UCSD-AML1 (cell line): ENCODE data around the gene LTV1.
"Not testable (repeated sequence)": the region's sequence is repeated elsewhere in the genome, so short reads cannot be mapped to it uniquely, and the experiment has no call there.

ENCODE experiments used
- DNase-seq: peaks from one replicate; lab custom pipeline; 2025; ENCODE audit not compliant: unreplicated experiment; lab: John Stamatoyannopoulos, UW

Gene LTV1

GRCh38 chr6:143840595-143841265, 2.4 kb upstream of the LTV1 start:
- DNase-seq: no peak

- no peak for DNase-seq
Measured at GRCh38 chr6:143842461-143842901, 657 bp upstream of the LTV1 start.

DNA sequence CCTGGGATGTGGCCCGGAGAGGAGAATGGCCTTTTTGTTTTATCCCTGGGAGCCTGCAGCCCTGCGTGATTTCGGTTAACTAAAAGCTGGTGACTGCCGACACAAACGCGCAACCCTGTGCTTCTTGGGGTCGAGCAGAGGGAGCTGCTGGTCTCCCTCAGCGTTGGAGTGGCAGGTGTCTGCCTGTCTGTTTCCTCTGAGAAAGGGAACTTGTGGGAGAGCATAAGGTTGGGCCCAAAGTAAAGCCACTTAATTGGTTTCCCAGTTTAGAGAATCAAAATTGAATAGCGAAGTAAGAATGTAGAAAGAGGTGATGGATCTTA, 500 bp downstream of the LTV1 start:
- DNase-seq: no peak

DNA sequence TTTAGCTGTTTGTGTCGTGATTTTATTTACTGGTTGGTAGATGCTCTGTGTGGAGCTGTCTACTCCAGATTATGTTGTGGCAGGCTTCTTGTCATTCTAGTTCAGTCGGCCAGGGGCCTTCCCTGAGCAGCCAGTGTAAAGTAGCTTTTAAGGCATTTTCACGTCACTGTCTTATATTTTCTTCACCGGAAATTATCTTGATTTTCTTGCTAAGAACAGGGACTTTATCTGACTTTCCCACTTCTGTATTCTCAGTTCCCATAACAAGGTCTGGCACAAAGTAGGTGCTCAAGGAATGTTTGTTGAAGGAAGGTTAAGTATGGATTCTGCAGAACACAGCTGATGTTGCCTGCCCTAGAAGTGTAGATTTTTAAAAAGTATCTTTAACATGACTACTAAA, 868 bp downstream of the LTV1 start:
- no peak for DNase-seq

DNA sequence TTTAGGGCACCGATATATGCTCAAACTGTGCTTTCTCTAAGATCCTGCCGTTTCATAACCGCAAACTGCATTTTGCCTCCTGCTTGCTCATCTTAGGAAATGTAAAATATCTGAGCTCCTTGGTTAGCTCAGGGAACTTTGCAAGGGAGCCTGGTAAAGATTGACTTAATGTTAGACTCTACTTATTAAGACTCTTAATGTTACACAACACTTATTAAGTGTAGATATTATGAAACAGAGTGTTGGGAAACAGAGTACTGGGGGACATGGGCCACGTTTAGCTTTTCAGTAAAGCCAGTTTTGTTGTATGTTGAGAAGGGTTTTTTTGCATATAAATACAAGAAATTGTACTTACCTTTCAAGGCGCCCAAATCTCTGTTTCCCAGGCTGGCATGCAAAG, 1.9 kb downstream of the LTV1 start:
- no peak for DNase-seq

GRCh38 chr6:143851706-143852105, 8.6 kb downstream of the LTV1 start:
- not testable (repeated sequence) for DNase-seq

GRCh38 chr6:143855057-143855456, 11.9 kb downstream of the LTV1 start:
- not testable (repeated sequence) for DNase-seq

DNA sequence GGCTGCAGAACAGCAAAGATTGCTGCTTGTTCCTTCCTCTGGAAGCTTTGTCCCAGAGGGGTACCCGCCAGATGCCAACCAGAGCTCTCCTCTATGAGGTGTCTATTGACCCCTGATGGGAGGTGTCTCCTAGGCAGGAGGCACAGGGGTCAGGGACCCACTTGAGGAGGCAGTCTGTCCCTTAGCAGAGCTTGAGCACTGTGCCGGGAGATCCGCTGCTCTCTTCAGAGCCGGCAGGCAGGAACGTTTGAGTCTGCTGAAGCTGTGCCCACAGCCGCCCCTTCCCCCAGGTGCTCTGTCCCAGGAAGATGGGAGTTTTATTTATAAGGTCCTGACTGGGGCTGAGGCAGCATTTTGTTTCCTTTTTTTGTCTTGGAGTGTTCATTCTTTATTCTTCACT, 13.6 kb downstream of the LTV1 start:
- DNase-seq: not testable (repeated sequence)

- DNase-seq: no peak
Measured at GRCh38 chr6:143857651-143858050, 14.5 kb downstream of the LTV1 start.

DNA sequence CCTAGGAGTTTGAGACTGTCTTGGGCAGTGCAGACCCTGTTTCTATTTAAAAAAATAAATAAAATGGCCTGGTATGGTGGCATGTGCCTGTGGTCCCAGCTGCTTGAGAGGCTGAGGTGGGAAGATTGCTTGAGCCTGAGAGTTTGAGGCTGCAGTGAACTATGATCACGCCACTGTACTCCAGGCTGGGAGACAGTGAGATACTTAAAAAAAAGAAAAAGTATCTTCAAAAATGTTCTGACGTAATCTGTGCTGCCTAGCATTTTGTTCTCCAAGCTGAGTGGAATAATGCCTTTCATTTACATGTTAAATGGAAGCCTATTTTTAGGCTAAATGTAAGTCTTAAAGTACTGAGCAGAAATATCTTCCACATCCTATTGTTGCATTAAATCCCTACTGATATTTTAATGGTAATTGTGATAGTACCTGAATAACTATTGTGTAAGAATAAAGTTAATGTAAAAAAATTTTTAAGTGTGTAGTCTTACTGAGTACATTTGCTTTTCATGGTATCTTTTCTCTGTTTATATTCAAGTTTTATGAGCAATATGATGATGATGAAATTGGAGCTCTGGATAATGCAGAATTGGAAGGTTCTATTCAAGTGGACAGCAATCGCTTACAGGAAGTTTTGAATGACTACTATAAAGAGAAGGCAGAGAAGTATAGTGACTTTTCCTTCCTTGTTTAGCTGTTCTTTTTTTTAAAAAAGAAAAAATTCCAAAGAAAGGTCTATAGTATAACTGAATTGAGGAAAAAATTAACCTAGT, 16.9 kb downstream of the LTV1 start:
- DNase-seq: no peak

DNA sequence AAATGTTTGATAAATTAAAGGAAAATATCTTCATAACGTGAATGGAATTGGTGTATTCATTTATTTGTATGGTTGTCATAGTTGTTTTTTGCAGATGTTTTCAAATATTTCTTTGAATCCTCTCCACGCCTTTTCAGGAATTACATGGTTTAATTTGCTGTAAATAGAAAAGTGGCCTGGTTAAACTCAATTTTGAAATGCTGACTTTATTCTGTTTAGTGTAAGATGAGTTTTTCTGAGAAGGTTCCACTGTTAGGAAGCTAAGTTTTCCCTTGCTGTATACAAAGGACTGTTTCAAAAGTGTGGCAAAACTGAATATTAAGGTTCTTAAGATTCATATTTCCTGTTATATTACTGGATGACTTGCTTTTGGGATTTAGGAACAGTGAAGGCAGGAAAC, 20.6 kb downstream of the LTV1 start:
- no peak for DNase-seq

DNA sequence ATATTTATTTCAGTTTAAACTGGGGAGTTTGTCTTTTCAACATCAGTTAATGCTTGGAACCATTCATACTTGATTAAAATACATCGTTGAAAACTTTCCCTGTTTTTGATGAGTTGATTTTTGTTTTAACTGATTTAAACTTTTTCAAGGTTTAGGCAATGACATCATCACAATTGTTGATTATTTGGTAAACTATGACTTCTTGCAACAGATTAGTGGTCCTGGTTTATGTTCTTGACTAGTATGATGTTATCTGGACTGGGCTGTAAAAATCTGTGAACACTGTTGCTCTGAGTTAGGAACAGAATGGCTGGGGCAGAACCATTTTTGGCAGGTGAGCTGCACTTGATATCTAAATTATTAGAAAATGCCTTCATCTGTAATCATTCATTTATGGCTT, 21.1 kb downstream of the LTV1 start, which contains the start of gene ZC2HC1B:
TSS of gene ZC2HC1B (plus strand) at position 241 of the 400 bp plus-strand sequence. CDS start at position 307, 66 bp downstream.
- no peak for DNase-seq

- DNase-seq: no peak
Measured at GRCh38 chr6:143867236-143867635, 24.1 kb downstream of the LTV1 start.

DNA sequence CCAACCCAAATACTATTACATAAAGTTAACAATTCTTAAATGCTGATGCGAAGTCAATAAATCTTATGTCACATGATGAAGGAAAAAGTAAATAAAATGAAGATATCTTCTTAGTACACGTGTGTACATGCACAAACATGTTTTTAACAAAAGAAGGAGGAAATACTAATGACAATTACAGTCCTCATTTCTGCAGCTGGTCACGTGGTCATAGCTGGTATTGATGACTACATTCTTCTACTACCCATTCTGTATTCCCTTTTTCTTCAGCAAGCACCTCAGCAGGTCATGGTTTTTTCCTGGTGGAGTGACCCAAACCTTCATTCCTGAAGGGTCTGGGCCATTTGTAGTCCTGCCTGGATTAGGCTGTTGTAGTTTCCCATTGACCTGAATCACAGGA, 25.7 kb downstream of the LTV1 start:
- not testable (repeated sequence) for DNase-seq

GRCh38 chr6:143871202-143871730, 28.1 kb downstream of the LTV1 start:
- not testable (repeated sequence) for DNase-seq

DNA sequence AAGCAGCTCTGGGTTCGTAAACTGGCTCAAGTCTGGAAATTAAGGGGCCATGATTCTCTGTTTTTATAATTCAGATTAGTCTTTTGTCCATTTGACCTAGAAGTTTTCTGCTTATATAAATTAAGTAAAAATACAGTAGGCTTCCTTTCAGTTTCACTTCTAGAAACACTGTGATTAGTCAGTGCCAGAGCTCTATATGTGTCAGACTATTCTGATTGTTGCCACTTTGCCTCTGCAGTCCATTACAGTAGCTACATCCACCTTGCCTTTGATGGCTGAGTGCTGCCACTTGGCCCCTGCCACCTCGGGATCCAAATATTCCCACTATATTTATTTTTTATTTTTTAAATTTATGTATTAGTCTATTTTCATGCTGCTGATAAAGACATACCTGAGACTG, 29.1 kb downstream of the LTV1 start:
- DNase-seq: no peak

- DNase-seq: not testable (repeated sequence)
Measured at GRCh38 chr6:143873600-143873999, 30.5 kb downstream of the LTV1 start.

GRCh38 chr6:143874503-143874902, 31.4 kb downstream of the LTV1 start:
- not testable (repeated sequence) for DNase-seq

GRCh38 chr6:143877584-143878271, 34.6 kb downstream of the LTV1 start:
- DNase-seq: no peak

DNA sequence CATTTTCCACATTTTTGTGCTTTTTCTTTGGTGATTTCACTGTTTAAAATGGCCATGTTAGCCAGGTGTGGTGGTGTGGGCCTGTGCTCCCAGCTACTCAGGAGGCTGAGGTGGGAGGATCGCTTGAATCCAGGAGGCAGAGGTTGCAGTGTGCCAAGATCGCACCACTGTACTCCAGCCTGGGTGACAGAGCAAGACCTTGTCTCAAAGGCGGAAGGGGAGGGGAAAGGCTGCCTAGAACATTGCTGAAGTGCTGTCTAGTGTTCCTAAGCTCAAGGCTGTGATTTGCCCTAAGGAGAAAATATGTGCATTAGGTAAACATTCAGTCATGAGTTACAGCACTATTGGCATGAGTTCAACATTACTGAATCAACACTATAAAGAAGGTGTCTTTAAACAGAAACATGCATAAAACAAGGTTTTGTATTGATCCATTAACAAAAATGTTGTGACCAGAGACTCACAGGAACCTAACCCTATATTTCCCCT, 35.2 kb downstream of the LTV1 start:
- no peak for DNase-seq

DNA sequence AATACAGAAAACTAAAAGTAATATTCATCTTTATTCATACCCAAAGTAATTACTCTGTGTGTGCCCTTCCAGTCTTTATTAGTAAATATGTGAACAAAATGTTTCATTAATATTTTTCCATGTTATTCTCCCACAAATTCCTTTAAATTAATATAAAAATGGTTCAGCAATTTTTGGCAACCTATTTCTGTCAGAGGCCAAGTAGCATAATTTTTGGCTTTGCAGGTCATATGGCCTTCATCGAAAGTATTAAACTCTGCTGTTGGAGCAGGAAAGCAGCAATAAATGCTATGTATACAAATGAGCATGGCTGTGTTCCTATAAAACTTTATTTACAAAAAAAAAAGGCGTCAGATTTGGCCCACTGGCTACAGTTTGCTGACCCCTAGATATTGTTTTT, 37.3 kb downstream of the LTV1 start:
- no peak for DNase-seq
